H9 (cell line): ENCODE measurements around the gene FAM228A. TPM values are rescaled to one million over a fixed set of nuclear protein-coding genes. Genes with fewer than 3 reads are reported as not detected.

ENCODE experiments used
- DNase-seq: peaks from one replicate; pipeline ENCODE4 v3.0.0-alpha.2; 2017
- H2AFZ ChIP-seq: one replicate; pipeline ENCODE4 v1.6.1; 2013; ENCODE audit warnings: mild to moderate bottlenecking, low read length, control low read depth, moderate library complexity
- H2AK5ac ChIP-seq: 2 replicates; pipeline ENCODE4 v1.6.1; 2013; ENCODE audit warnings: low read length, control low read depth, mixed read lengths; ENCODE audit not compliant: insufficient read length
- H2BK120ac ChIP-seq: one replicate; pipeline ENCODE4 v1.6.1; 2013; ENCODE audit warnings: low read depth, mild to moderate bottlenecking, low read length, control low read depth, inconsistent platforms; ENCODE audit not compliant: poor library complexity, severe bottlenecking
- H2BK12ac ChIP-seq: 2 replicates; pipeline ENCODE4 v1.6.1; 2013; ENCODE audit warnings: low read length, control low read depth, mixed read lengths, low read depth; ENCODE audit not compliant: insufficient read length
- H2BK15ac ChIP-seq: 2 replicates; pipeline ENCODE4 v1.6.1; 2013; ENCODE audit warnings: low read depth, low read length, control low read depth
- H2BK20ac ChIP-seq: one replicate; pipeline ENCODE4 v1.6.1; 2013; ENCODE audit warnings: low read depth, mild to moderate bottlenecking, low read length, control low read depth, inconsistent platforms; ENCODE audit not compliant: poor library complexity, severe bottlenecking
- H2BK5ac ChIP-seq: 2 replicates; pipeline ENCODE4 v1.6.1; 2013; ENCODE audit warnings: low read length, control low read depth, mixed read lengths; ENCODE audit not compliant: insufficient read length
- H3K14ac ChIP-seq: 2 replicates; pipeline ENCODE4 v1.6.1; 2013; ENCODE audit warnings: low read length, control low read depth; ENCODE audit not compliant: insufficient read depth
- H3K18ac ChIP-seq: 2 replicates; pipeline ENCODE4 v1.6.1; 2013; ENCODE audit warnings: low read depth, mild to moderate bottlenecking, mixed read lengths, low read length, control low read depth; ENCODE audit not compliant: insufficient read length
- H3K23ac ChIP-seq: 2 replicates; pipeline ENCODE4 v1.6.1; 2013; ENCODE audit warnings: low read length, control low read depth, mixed read lengths, low read depth; ENCODE audit not compliant: insufficient read length
- H3K23me2 ChIP-seq: 2 replicates; pipeline ENCODE4 v1.6.1; 2013; ENCODE audit warnings: low read depth, mild to moderate bottlenecking, mixed read lengths, low read length, control low read depth; ENCODE audit not compliant: insufficient read length, poor library complexity, severe bottlenecking
- H3K27ac ChIP-seq: 2 replicates; pipeline ENCODE4 v1.5.1; 2013; ENCODE audit warnings: low read length, control low read depth, mixed read lengths, low read depth; ENCODE audit not compliant: insufficient read length
- H3K27me3 ChIP-seq: 2 replicates; pipeline ENCODE4 v1.6.1; 2013; ENCODE audit warnings: low read length, control low read depth, inconsistent platforms; ENCODE audit not compliant: insufficient read depth
- H3K4ac ChIP-seq: 2 replicates; pipeline ENCODE4 v1.6.1; 2013; ENCODE audit warnings: low read depth, mild to moderate bottlenecking, control low read depth, inconsistent platforms, low read length, moderate library complexity
- H3K4me1 ChIP-seq: 2 replicates; pipeline ENCODE4 v1.6.1; 2013; ENCODE audit warnings: low read length, control low read depth, inconsistent platforms; ENCODE audit not compliant: insufficient read depth
- H3K4me2 ChIP-seq: 2 replicates; pipeline ENCODE4 v1.6.1; 2013; ENCODE audit warnings: low read length, control low read depth, mixed read lengths; ENCODE audit not compliant: insufficient read length, insufficient read depth
- H3K56ac ChIP-seq: 2 replicates; pipeline ENCODE4 v1.6.1; 2013; ENCODE audit warnings: low read depth, mild to moderate bottlenecking, mixed read lengths, low read length, control low read depth; ENCODE audit not compliant: insufficient read length
- H3K79me1 ChIP-seq: 2 replicates; pipeline ENCODE4 v1.6.1; 2013; ENCODE audit warnings: low read depth, mild to moderate bottlenecking, moderate library complexity, low read length, control low read depth, inconsistent platforms; ENCODE audit not compliant: insufficient read depth, poor library complexity, severe bottlenecking
- H3K79me2 ChIP-seq: 2 replicates; pipeline ENCODE4 v1.6.1; 2013; ENCODE audit warnings: low read length, control low read depth, inconsistent platforms; ENCODE audit not compliant: insufficient read depth
- H3K9ac ChIP-seq: 2 replicates; pipeline ENCODE4 v1.6.1; 2013; ENCODE audit warnings: low read length, control low read depth, mixed read lengths; ENCODE audit not compliant: insufficient read length; ENCODE audit errors: extremely low read depth
- H3K9me3 ChIP-seq: one replicate; pipeline ENCODE4 v1.6.1; 2013; ENCODE audit warnings: low read depth, low read length, inconsistent platforms; ENCODE audit not compliant: control insufficient read depth
- H3T11ph ChIP-seq: one replicate; pipeline ENCODE4 v1.6.1; 2013; ENCODE audit warnings: mild to moderate bottlenecking, low read length, control low read depth, inconsistent platforms
- H4K20me1 ChIP-seq: one replicate; pipeline ENCODE4 v1.6.1; 2013; ENCODE audit not compliant: control insufficient read depth, insufficient read length, insufficient read depth
- H4K5ac ChIP-seq: 2 replicates; pipeline ENCODE4 v1.6.1; 2013; ENCODE audit warnings: low read depth, mild to moderate bottlenecking, mixed read lengths, low read length, control low read depth; ENCODE audit not compliant: insufficient read length
- H4K8ac ChIP-seq: replicated peaks from 2 replicates; pipeline ENCODE4 v1.6.1; 2013; ENCODE audit warnings: low read length, control low read depth, mixed read lengths, low read depth; ENCODE audit not compliant: insufficient read length
- H4K91ac ChIP-seq: 2 replicates; pipeline ENCODE4 v1.6.1; 2013; ENCODE audit warnings: low read depth, mild to moderate bottlenecking, moderate library complexity, mixed read lengths, low read length, control low read depth; ENCODE audit not compliant: insufficient read length
- H3K27ac Mint-ChIP-seq, 3 experiments: 2 replicates in 2 of 3; 3 replicates in 1 of 3; pipeline ENCODE4 v1.8.0; 2020 to 2021; ENCODE audit warnings: mixed read lengths in 3 of 3, mild to moderate bottlenecking in 1 of 3, moderate library complexity in 1 of 3
- H3K27me3 Mint-ChIP-seq: 2 replicates; pipeline ENCODE4 v1.8.0; 2021; ENCODE audit warnings: low read depth, mild to moderate bottlenecking, moderate library complexity, mixed read lengths
- H3K36me3 Mint-ChIP-seq, 3 experiments: 2 replicates in 2 of 3; 3 replicates in 1 of 3; pipeline ENCODE4 v1.8.0; 2020 to 2021; ENCODE audit warnings: low read depth in 3 of 3, mixed read lengths in 3 of 3; ENCODE audit not compliant: insufficient read depth in 1 of 3
- H3K4me1 Mint-ChIP-seq, 2 experiments: 2 replicates each; pipeline ENCODE4 v1.8.0; 2020; ENCODE audit warnings: mixed read lengths in 2 of 2
- H3K4me3 Mint-ChIP-seq, 2 experiments: 2 replicates in 1 of 2; 3 replicates in 1 of 2; pipeline ENCODE4 v1.8.0; 2020 to 2021; ENCODE audit warnings: mild to moderate bottlenecking in 2 of 2, mixed read lengths in 2 of 2, moderate library complexity in 1 of 2
- H3K9me3 Mint-ChIP-seq, 2 experiments: 2 replicates in 1 of 2; 3 replicates in 1 of 2; pipeline ENCODE4 v1.8.0; 2020; ENCODE audit warnings: mild to moderate bottlenecking in 2 of 2, mixed read lengths in 2 of 2, moderate library complexity in 1 of 2
- WGBS: extraction: QIAGEN DNeasy Blood & Tissue Kit; methylation state at CpG from one replicate; pipeline ENCODE4 v1.1.7; 2013; ENCODE audit warnings: missing lambda C conversion rate, low lambda C conversion rate, mixed read lengths; ENCODE audit not compliant: insufficient read length; ENCODE audit errors: extremely low coverage; 5-methylcytosine and 5-hydroxymethylcytosine counted together
- total RNA-seq: library from RNA; stranded (reverse); gene quantifications from 2 replicates; pipeline ENCODE4 v1.2.1, GENCODE V29; 2021
- TF ChIP-seq, protein P1 (sequence below): fragments of 200-600 bp; sonication (generic); conservative IDR thresholded peaks from 3 replicates; pipeline ENCODE4 v1.8.0; 2021; ENCODE audit warnings: antibody characterized with exemption, mild to moderate bottlenecking

Gene FAM228A
- total RNA-seq, 1 experiment from 2014 or later = not detected

DNA sequence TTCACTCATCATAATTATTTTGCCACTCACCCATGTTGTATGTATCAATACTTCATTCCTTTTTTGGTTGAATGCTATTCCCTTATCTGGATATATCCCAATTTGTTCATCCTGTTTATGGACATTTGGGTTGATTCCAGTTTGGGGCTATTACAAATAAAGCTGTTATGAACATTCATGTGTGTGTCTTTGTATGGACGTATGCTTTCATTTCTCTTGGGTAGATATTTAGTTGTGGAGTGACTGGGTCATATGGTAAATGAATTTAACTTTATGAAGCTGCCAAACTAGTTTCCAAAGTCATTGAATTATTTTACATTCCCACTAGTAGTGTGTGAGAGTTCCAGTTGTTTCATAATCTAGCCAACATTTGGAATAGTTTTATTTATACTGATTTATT, 48.9 kb upstream of the FAM228A start:
- Histone ChIP-seq H2BK5ac (no peak overlapping the region), H4K8ac (no peak overlapping the region), H3K18ac (no peak overlapping the region), H2BK12ac (no peak overlapping the region), H4K91ac (no peak overlapping the region), H3K79me2 (no peaks in the 10 kb centered on the region), H3T11ph (no peak overlapping the region), H2AK5ac (no peak overlapping the region), H2AFZ (no peak overlapping the region), H4K5ac (no peak overlapping the region), H3K23ac (no peak overlapping the region), H3K56ac (no peak overlapping the region), H3K9ac (no peak overlapping the region), H3K14ac (no peak overlapping the region), H2BK20ac (no peak overlapping the region), H3K4me2 (no peak overlapping the region), H4K20me1 (no peaks in the 10 kb centered on the region), H3K4me1 (peaks cover 2% of the 10 kb centered on the region; the same call in 1 of the 2 replicates), H3K9me3 (no peaks in the 10 kb centered on the region), H2BK120ac (no peak overlapping the region), H3K79me1 (no peaks in the 10 kb centered on the region), H3K27ac (no peak overlapping the region), H3K27me3 (peaks cover 3% of the 10 kb centered on the region; the same call in 1 of the 2 replicates), H3K4ac (no peak overlapping the region), H3K23me2 (peaks cover 4% of the 10 kb centered on the region), H2BK15ac (no peak overlapping the region)
- peaks cover 20 to 26% of the 10 kb centered on the region in 2 experiments for H3K4me1 Mint-ChIP-seq
- WGBS = no CpG with 5 or more reads among the region's 1 CpG
- no peak for DNase-seq
- no peak overlapping the region for H3K4me3 Mint-ChIP-seq
- H3K27me3 Mint-ChIP-seq = no peaks in the 10 kb centered on the region; the same call in 1 of the 2 replicates
- H3K9me3 Mint-ChIP-seq = no peaks in the 10 kb centered on the region; a peak in 1 of 5 replicates
- no peaks in the 10 kb centered on the region; a peak in 2 of 7 replicates for H3K36me3 Mint-ChIP-seq
- no peak overlapping the region for H3K27ac Mint-ChIP-seq
- TF ChIP-seq, protein P1, sequence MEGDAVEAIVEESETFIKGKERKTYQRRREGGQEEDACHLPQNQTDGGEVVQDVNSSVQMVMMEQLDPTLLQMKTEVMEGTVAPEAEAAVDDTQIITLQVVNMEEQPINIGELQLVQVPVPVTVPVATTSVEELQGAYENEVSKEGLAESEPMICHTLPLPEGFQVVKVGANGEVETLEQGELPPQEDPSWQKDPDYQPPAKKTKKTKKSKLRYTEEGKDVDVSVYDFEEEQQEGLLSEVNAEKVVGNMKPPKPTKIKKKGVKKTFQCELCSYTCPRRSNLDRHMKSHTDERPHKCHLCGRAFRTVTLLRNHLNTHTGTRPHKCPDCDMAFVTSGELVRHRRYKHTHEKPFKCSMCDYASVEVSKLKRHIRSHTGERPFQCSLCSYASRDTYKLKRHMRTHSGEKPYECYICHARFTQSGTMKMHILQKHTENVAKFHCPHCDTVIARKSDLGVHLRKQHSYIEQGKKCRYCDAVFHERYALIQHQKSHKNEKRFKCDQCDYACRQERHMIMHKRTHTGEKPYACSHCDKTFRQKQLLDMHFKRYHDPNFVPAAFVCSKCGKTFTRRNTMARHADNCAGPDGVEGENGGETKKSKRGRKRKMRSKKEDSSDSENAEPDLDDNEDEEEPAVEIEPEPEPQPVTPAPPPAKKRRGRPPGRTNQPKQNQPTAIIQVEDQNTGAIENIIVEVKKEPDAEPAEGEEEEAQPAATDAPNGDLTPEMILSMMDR = no peak
